Mucosa of stomach (tissue), 1 donor: ENCODE data around the gene NHP2.

ENCODE experiments used
- H3K27me3 ChIP-seq: one replicate; pipeline ENCODE4 v1.7.0; 2013; ENCODE audit warnings: mild to moderate bottlenecking, low read length; ENCODE audit not compliant: control insufficient read depth, insufficient read depth
- H3K36me3 ChIP-seq: one replicate; pipeline ENCODE4 v1.7.0; 2013; ENCODE audit warnings: low read length; ENCODE audit not compliant: control insufficient read depth, insufficient read depth
- H3K4me1 ChIP-seq: one replicate; pipeline ENCODE4 v1.7.0; 2013; ENCODE audit warnings: mild to moderate bottlenecking, low read length; ENCODE audit not compliant: control insufficient read depth, insufficient read depth
- H3K4me3 ChIP-seq: one replicate; pipeline ENCODE4 v1.7.0; 2013; ENCODE audit warnings: low read length
- H3K9ac ChIP-seq: one replicate; pipeline ENCODE4 v1.7.0; 2013; ENCODE audit warnings: mild to moderate bottlenecking, low read length, moderate library complexity
- H3K9me3 ChIP-seq: one replicate; pipeline ENCODE4 v1.7.0; 2013; ENCODE audit warnings: mild to moderate bottlenecking, low read length, moderate library complexity; ENCODE audit not compliant: control insufficient read depth
- donor health status: Pancreatic carcinoma.

Gene NHP2

GRCh38 chr5:178192787-178193186 lies 39.1 kb upstream of the NHP2 start:
- Histone ChIP-seq H3K4me1 (no peaks in the 10 kb centered on the region), H3K27me3 (peaks cover 5% of the 10 kb centered on the region), H3K4me3 (no peak overlapping the region), H3K9me3 (no peaks in the 10 kb centered on the region), H3K36me3 (no peaks in the 10 kb centered on the region), H3K9ac (no peak overlapping the region)

GRCh38 chr5:178192244-178192643 lies 38.6 kb upstream of the NHP2 start:
- Histone ChIP-seq H3K9ac (no peak overlapping the region), H3K27me3 (peaks cover 5% of the 10 kb centered on the region), H3K9me3 (no peaks in the 10 kb centered on the region), H3K4me1 (no peaks in the 10 kb centered on the region), H3K36me3 (no peaks in the 10 kb centered on the region), H3K4me3 (no peak overlapping the region)

- no peaks in the 10 kb centered on the region for H3K36me3 ChIP-seq
- H3K27me3 ChIP-seq, result peaks cover 5% of the 10 kb centered on the region
- no peak overlapping the region for H3K4me3 ChIP-seq
- H3K9ac ChIP-seq, result no peak overlapping the region
- H3K4me1 ChIP-seq, result no peaks in the 10 kb centered on the region
- H3K9me3 ChIP-seq, result no peaks in the 10 kb centered on the region
These were observed 38.0 kb upstream of the NHP2 start for GRCh38 chr5:178191661-178192060.

GRCh38 chr5:178189433-178189832 lies 35.7 kb upstream of the NHP2 start:
- peaks cover 5% of the 10 kb centered on the region for H3K27me3 ChIP-seq
- H3K9me3 ChIP-seq, result no peaks in the 10 kb centered on the region
- no peaks in the 10 kb centered on the region for H3K36me3 ChIP-seq
- H3K4me3 ChIP-seq, result no peak overlapping the region
- H3K9ac ChIP-seq, result no peak overlapping the region
- no peaks in the 10 kb centered on the region for H3K4me1 ChIP-seq

GRCh38 chr5:178187014-178187413 lies 33.3 kb upstream of the NHP2 start, which contains the start of gene GMCL2:
GMCL2 (minus strand) TSS chr5:178187371; CDS start chr5:178187299, 72 bp downstream.
- Histone ChIP-seq H3K9me3 (no peaks in the 10 kb centered on the region), H3K27me3 (no peaks in the 10 kb centered on the region), H3K9ac (no peak within 1 kb of the TSS), H3K4me1 (no peaks in the 10 kb centered on the region), H3K36me3 (no peaks in the 10 kb centered on the region), H3K4me3 (no peak within 1 kb of the TSS)

- Histone ChIP-seq H3K9ac (no peak overlapping the region), H3K4me3 (no peak overlapping the region), H3K27me3 (no peaks in the 10 kb centered on the region), H3K36me3 (no peaks in the 10 kb centered on the region), H3K9me3 (no peaks in the 10 kb centered on the region), H3K4me1 (no peaks in the 10 kb centered on the region)
These were observed 32.7 kb upstream of the NHP2 start for GRCh38 chr5:178186427-178186826.

- Histone ChIP-seq H3K27me3 (no peaks in the 10 kb centered on the region), H3K4me3 (no peak overlapping the region), H3K36me3 (no peaks in the 10 kb centered on the region), H3K4me1 (no peaks in the 10 kb centered on the region), H3K9ac (no peak overlapping the region), H3K9me3 (no peaks in the 10 kb centered on the region)
These were observed 28.6 kb upstream of the NHP2 start for GRCh38 chr5:178182158-178182876.

GRCh38 chr5:178180141-178180863 lies 26.6 kb upstream of the NHP2 start:
- no peak overlapping the region for H3K9ac ChIP-seq
- no peak overlapping the region for H3K4me3 ChIP-seq
- H3K9me3 ChIP-seq, result no peaks in the 10 kb centered on the region
- no peaks in the 10 kb centered on the region for H3K36me3 ChIP-seq
- no peaks in the 10 kb centered on the region for H3K4me1 ChIP-seq
- no peaks in the 10 kb centered on the region for H3K27me3 ChIP-seq

- H3K9ac ChIP-seq, result no peak overlapping the region
These were observed 23.9 kb upstream of the NHP2 start for GRCh38 chr5:178177569-178177968.

GRCh38 chr5:178176791-178177190 lies 23.1 kb upstream of the NHP2 start:
- Histone ChIP-seq H3K36me3 (no peaks in the 10 kb centered on the region), H3K4me1 (no peaks in the 10 kb centered on the region), H3K9me3 (no peaks in the 10 kb centered on the region), H3K9ac (no peak overlapping the region), H3K4me3 (no peak overlapping the region), H3K27me3 (no peaks in the 10 kb centered on the region)

More at GRCh38 chr5:178177569-178177968, 23.9 kb upstream of the NHP2 start:
- no peaks in the 10 kb centered on the region for H3K27me3 ChIP-seq
- H3K4me1 ChIP-seq, result no peaks in the 10 kb centered on the region
- H3K4me3 ChIP-seq, result no peak overlapping the region
- H3K36me3 ChIP-seq, result no peaks in the 10 kb centered on the region
- H3K9me3 ChIP-seq, result no peaks in the 10 kb centered on the region

- Histone ChIP-seq H3K9me3 (no peaks in the 10 kb centered on the region), H3K4me1 (no peaks in the 10 kb centered on the region), H3K27me3 (no peaks in the 10 kb centered on the region), H3K36me3 (no peaks in the 10 kb centered on the region), H3K4me3 (no peak overlapping the region), H3K9ac (no peak overlapping the region)
These were observed 20.8 kb upstream of the NHP2 start for GRCh38 chr5:178174456-178174855.

- no peaks in the 10 kb centered on the region for H3K36me3 ChIP-seq
- H3K9me3 ChIP-seq, result no peaks in the 10 kb centered on the region
- no peak overlapping the region for H3K4me3 ChIP-seq
- no peaks in the 10 kb centered on the region for H3K4me1 ChIP-seq
- H3K27me3 ChIP-seq, result peaks cover 7% of the 10 kb centered on the region
- no peak overlapping the region for H3K9ac ChIP-seq
These were observed 16.8 kb upstream of the NHP2 start for GRCh38 chr5:178170455-178170854.
